GM18519 (cell line): ENCODE results near the gene ATP8B3.
"Not testable (repeated sequence)": the region's sequence is repeated elsewhere in the genome, so short reads cannot be mapped to it uniquely, and the experiment has no call there.

ENCODE experiments used
- ATAC-seq: cut with Tn5 transposase; IDR thresholded peaks from one replicate; pipeline ENCODE4 v1.9.1; 2021; ENCODE audit warnings: mild to moderate bottlenecking, moderate library complexity; ENCODE audit not compliant: unreplicated experiment, low FRiP score

The ATP8B3 gene

GRCh38 chr19:1805401-1806183 is 6.5 kb downstream of the ATP8B3 start:
- ATAC-seq: no peak

- ATAC-seq: no peak
Measured at GRCh38 chr19:1804858-1805257, 7.2 kb downstream of the ATP8B3 start.

- no peak for ATAC-seq
Measured at GRCh38 chr19:1799695-1800342, 12.3 kb downstream of the ATP8B3 start.

- not testable (repeated sequence) for ATAC-seq
Measured at GRCh38 chr19:1797313-1797712, 14.8 kb downstream of the ATP8B3 start.

GRCh38 chr19:1796395-1797142 is 15.5 kb downstream of the ATP8B3 start:
- ATAC-seq: no peak

- ATAC-seq: no peak
Measured at GRCh38 chr19:1794424-1795172, 17.5 kb downstream of the ATP8B3 start.

- ATAC-seq: no peak
Measured at GRCh38 chr19:1791879-1792278, 20.2 kb downstream of the ATP8B3 start.

- ATAC-seq: no peak
Measured at GRCh38 chr19:1790054-1790792, 21.9 kb downstream of the ATP8B3 start.

GRCh38 chr19:1789261-1790041 is 22.6 kb downstream of the ATP8B3 start:
- ATAC-seq: no peak

- no peak for ATAC-seq
Measured at GRCh38 chr19:1787116-1787515, 25.0 kb downstream of the ATP8B3 start.

GRCh38 chr19:1786668-1787067 is 25.4 kb downstream of the ATP8B3 start:
- no peak for ATAC-seq

- ATAC-seq: no peak
Measured at GRCh38 chr19:1785310-1785709, 26.8 kb downstream of the ATP8B3 start.

- no peak for ATAC-seq
Measured at GRCh38 chr19:1783874-1784273, 28.2 kb downstream of the ATP8B3 start.

GRCh38 chr19:1783354-1783753 is 28.7 kb downstream of the ATP8B3 start:
- no peak for ATAC-seq

GRCh38 chr19:1782521-1782920 is 29.6 kb downstream of the ATP8B3 start:
- ATAC-seq: no peak

- no peak for ATAC-seq
Measured at GRCh38 chr19:1780272-1780958, 31.7 kb downstream of the ATP8B3 start.

GRCh38 chr19:1779574-1779973 is 32.5 kb downstream of the ATP8B3 start:
- no peak for ATAC-seq

GRCh38 chr19:1777149-1777548 is 34.9 kb downstream of the ATP8B3 start:
- no peak for ATAC-seq
